Peyer's patch (tissue), 4 donors: Measurements from ENCODE around the gene AKAP3. TPM values are rescaled to one million over a fixed set of nuclear protein-coding genes. Genes with fewer than 3 reads are reported as not detected.

Source experiments
- DNase-seq, 3 donors: peaks; one replicate each; pipeline ENCODE4 v3.0.0-alpha.2; 2017 to 2019
- H3K27ac ChIP-seq, 4 donors: fragments of 200-600 bp; sonication (generic); one replicate each; pipeline ENCODE4 v1.5.1; 2016 to 2019
- H3K27me3 ChIP-seq, 2 donors: fragments of 200-600 bp; sonication (generic); one replicate each; pipeline ENCODE4 v1.5.1; 2019
- H3K36me3 ChIP-seq, 3 donors: fragments of 200-600 bp; sonication (generic); one replicate each; pipeline ENCODE4 v1.5.1; 2016 to 2019
- H3K4me1 ChIP-seq, 4 donors: fragments of 200-600 bp; sonication (generic); one replicate each; pipeline ENCODE4 v1.5.1; 2016 to 2019
- H3K4me3 ChIP-seq, 4 donors: fragments of 200-600 bp; sonication (generic); 1 replicate in 3 of 4; 2 replicates in 1 of 4; pipeline ENCODE4 v1.5.1; 2016 to 2019; ENCODE audit warnings: mild to moderate bottlenecking in 1 of 4
- H3K9me3 ChIP-seq, 4 donors: fragments of 200-600 bp; sonication (generic); one replicate each; pipeline ENCODE4 v1.5.1; 2016 to 2019; ENCODE audit warnings: mild to moderate bottlenecking in 1 of 4
- CTCF ChIP-seq, 6 experiments: fragments of 450-650 bp in 4 of 6; fragments of 200-600 bp in 2 of 6; sonication (generic) in 1 of 6; IDR thresholded peaks; one replicate each; pipeline ENCODE4 v1.5.1; 2017 to 2019; ENCODE audit warnings: antibody characterized with exemption in 6 of 6, mild to moderate bottlenecking in 3 of 6, moderate library complexity in 1 of 6
- POLR2A ChIP-seq, 2 donors: fragments of 450-650 bp; IDR thresholded peaks; one replicate each; pipeline ENCODE4 v1.5.1; 2017; ENCODE audit warnings: antibody characterized with exemption in 2 of 2, mild to moderate bottlenecking in 2 of 2, moderate library complexity in 2 of 2
- total RNA-seq, 4 donors: library from RNA; depleted of rRNA; stranded (reverse); fragments of >200 nt; gene quantifications; one replicate each; pipeline ENCODE4 v1.1.0, GENCODE V29; 2016

The AKAP3 gene
- total RNA-seq, result 1 to 10 TPM in 2 of 4 donors, under 1 TPM in 1, not detected in 1; 0.67 to 3.0 (median 2.4) TPM

DNA sequence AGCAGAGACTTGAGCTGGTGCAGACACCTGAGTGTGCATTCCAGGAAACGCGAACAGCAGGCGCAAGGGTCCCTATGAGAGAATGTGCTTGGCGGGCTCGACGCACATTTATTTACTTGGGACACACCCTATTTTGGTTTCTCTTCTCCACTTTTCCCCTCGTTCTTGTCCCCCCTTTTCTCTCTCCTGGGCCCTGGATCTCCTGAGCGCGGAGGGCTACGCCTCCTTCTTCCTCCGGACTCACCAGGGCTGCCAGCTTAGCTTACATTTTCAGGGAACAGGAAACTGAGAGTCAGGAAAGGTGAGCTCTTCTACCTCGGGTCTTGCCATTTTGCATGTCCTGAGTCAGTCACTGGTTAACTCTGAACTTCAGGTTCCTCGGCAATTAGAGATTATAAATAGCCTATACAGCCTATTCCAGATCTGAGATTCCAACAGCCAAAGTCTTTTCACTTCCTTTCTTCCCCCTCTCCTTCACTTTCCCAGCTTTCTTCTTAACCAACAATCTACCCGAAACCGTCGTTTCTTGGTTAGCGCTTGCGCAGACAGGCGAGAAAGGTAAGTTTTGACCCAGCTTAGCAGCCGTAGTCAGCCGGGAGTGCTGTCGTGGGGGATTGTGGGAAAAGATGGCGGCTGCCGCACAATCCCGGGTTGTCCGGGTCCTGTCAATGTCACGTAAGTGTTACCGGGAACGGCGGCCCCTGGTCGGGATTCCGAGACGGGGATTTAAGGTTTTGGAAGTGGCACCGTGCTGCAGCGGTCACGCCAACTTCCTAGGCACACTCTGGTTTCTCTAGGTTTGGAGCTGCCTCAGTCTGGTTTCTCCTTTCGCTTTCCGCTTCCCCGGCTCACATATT is at the start of gene AKAP3, which contains the start of gene NDUFA9:
AKAP3 (minus strand) TSS at position 551 of the 857 bp plus-strand sequence. CDS start 10,855 bp downstream, outside the sequence.
NDUFA9 (plus strand) TSS at position 614 of the 857 bp plus-strand sequence; CDS start at position 627, 13 bp downstream.
- Histone ChIP-seq H3K27ac (peak within 1 kb of the TSS; percentile 78 to 84 (median 80)), H3K27me3 (no peaks in the 10 kb centered on the region), H3K36me3 (no peaks in the 10 kb centered on the region), H3K9me3 (no peaks in the 10 kb centered on the region), H3K4me1 (peaks cover 0 to 14% (median 8%) of the 10 kb centered on the region in 4 donors), H3K4me3 (peak within 1 kb of the TSS; percentile 60 to 83 (median 68))
- TF ChIP-seq POLR2A (IDR thresholded peaks at IDR 0.05) (peak; percentile 36 to 49), CTCF (IDR thresholded peaks at IDR 0.05) (peak in 1 of 6 experiments; percentile 5)
- peak; percentile 81 to 92 (median 84) for DNase-seq

GRCh38 chr12:4690760-4691159 is 41.9 kb upstream of the AKAP3 start:
- TF ChIP-seq POLR2A (IDR thresholded peaks at IDR 0.05) (no peak), CTCF (IDR thresholded peaks at IDR 0.05) (no peak)
- H3K9me3 ChIP-seq, result no peaks in the 10 kb centered on the region
- H3K36me3 ChIP-seq, result peaks cover 0 to 29% (median 0%) of the 10 kb centered on the region in 3 donors
- H3K4me1 ChIP-seq, result no peaks in the 10 kb centered on the region
- H3K27me3 ChIP-seq, result no peaks in the 10 kb centered on the region
- no peak for DNase-seq
- H3K4me3 ChIP-seq, result no peak overlapping the region
- no peak overlapping the region for H3K27ac ChIP-seq

- Histone ChIP-seq H3K4me1 (no peaks in the 10 kb centered on the region), H3K27me3 (no peaks in the 10 kb centered on the region), H3K27ac (no peak overlapping the region), H3K4me3 (no peak overlapping the region), H3K9me3 (no peaks in the 10 kb centered on the region), H3K36me3 (peaks cover 0 to 67% (median 0%) of the 10 kb centered on the region in 3 donors)
- no peak for TF ChIP-seq POLR2A (IDR thresholded peaks at IDR 0.05)
- no peak for TF ChIP-seq CTCF (IDR thresholded peaks at IDR 0.05)
- DNase-seq, result no peak
These were observed 36.5 kb upstream of the AKAP3 start for GRCh38 chr12:4685317-4685716.

DNA sequence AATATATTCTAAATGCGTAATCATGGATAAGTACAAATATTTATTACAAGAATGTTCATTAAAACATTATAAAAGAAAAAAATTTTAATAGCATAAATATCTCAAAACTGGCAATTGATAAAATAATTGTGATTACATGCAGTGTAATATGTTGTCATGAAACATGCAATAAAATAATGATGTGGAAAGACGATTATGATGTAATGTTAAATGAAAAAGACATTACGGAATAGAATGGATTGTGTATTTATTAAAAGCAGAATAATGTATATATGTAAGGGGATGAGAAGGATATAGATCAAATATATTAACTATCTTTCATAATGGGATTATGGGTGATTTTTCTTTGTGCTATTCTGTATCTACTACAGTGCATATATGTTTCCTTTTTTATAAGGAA is 32.9 kb upstream of the AKAP3 start:
- H3K4me3 ChIP-seq, result no peak overlapping the region

GRCh38 chr12:4679711-4680110 is 30.9 kb upstream of the AKAP3 start:
- H3K9me3 ChIP-seq, result no peaks in the 10 kb centered on the region
- no peaks in the 10 kb centered on the region for H3K4me1 ChIP-seq
- H3K36me3 ChIP-seq, result peaks cover 0 to 28% (median 0%) of the 10 kb centered on the region in 3 donors
- no peak overlapping the region for H3K4me3 ChIP-seq
- TF ChIP-seq POLR2A (IDR thresholded peaks at IDR 0.05), result no peak
- no peak for TF ChIP-seq CTCF (IDR thresholded peaks at IDR 0.05)
- no peak for DNase-seq
- no peak overlapping the region for H3K27ac ChIP-seq
- no peaks in the 10 kb centered on the region for H3K27me3 ChIP-seq

More for the DNA sequence above, 32.9 kb upstream of the AKAP3 start:
- Histone ChIP-seq H3K27ac (no peak overlapping the region), H3K9me3 (no peaks in the 10 kb centered on the region), H3K36me3 (peaks cover 0 to 48% (median 0%) of the 10 kb centered on the region in 3 donors), H3K4me1 (no peaks in the 10 kb centered on the region), H3K27me3 (no peaks in the 10 kb centered on the region)
- no peak for DNase-seq
- TF ChIP-seq POLR2A (IDR thresholded peaks at IDR 0.05) (no peak), CTCF (IDR thresholded peaks at IDR 0.05) (no peak)
